Heart right ventricle (tissue), 16 donors: ENCODE data around the gene TMEM242. TPM values are rescaled to one million over a fixed set of nuclear protein-coding genes. Genes with fewer than 3 reads are reported as not detected.

ENCODE experiments used
- ATAC-seq, 8 donors: fragments of 200-7000 bp; cut with Tn5 transposase; one replicate each; pipeline ENCODE4 v1.9.1; 2020; ENCODE audit warnings: mild to moderate bottlenecking in 8 of 8, moderate library complexity in 8 of 8, moderate number of reproducible peaks in 1 of 8
- DNase-seq, 2 donors: peaks; one replicate each; pipeline ENCODE4 v3.0.0-alpha.2; 2020
- H3K27ac ChIP-seq, 10 donors: fragments of 200-600 bp; sonication (generic) in 2 of 10; one replicate each; pipeline versions ENCODE4 v1.5.0 to v1.8.0; 2020 to 2022; ENCODE audit warnings: mild to moderate bottlenecking in 3 of 10
- H3K27me3 ChIP-seq, 7 donors: fragments of 200-600 bp; one replicate each; pipeline ENCODE4 v1.8.0; 2021 to 2022; ENCODE audit warnings: mild to moderate bottlenecking in 2 of 7
- H3K36me3 ChIP-seq, 9 donors: fragments of 200-600 bp; sonication (generic) in 1 of 9; one replicate each; pipeline versions ENCODE4 v1.5.0 to v1.8.0; 2020 to 2022; ENCODE audit warnings: mild to moderate bottlenecking in 2 of 9
- H3K4me1 ChIP-seq, 9 donors: fragments of 200-600 bp; sonication (generic) in 1 of 9; one replicate each; pipeline versions ENCODE4 v1.5.0 to v1.8.0; 2020 to 2022; ENCODE audit warnings: mild to moderate bottlenecking in 4 of 9
- H3K4me3 ChIP-seq, 10 donors: fragments of 200-600 bp; sonication (generic) in 2 of 10; one replicate each; pipeline versions ENCODE4 v1.5.0 to v1.8.0; 2020 to 2022; ENCODE audit warnings: mild to moderate bottlenecking in 7 of 10, moderate library complexity in 2 of 10
- H3K9me3 ChIP-seq, 11 donors: fragments of 200-600 bp in 10 of 11; sonication (generic) in 2 of 11; one replicate each; pipeline versions ENCODE4 v1.5.0 to v1.8.0; 2013 to 2022; ENCODE audit warnings: mild to moderate bottlenecking in 2 of 11, control low read depth in 1 of 11, moderate library complexity in 1 of 11
- CTCF ChIP-seq, 9 donors: fragments of 200-600 bp; sonication (generic) in 2 of 9; IDR thresholded peaks; one replicate each; pipeline versions ENCODE4 v1.5.0 to v1.8.0; 2021 to 2022; ENCODE audit warnings: antibody characterized with exemption in 9 of 9, mild to moderate bottlenecking in 5 of 9, moderate library complexity in 1 of 9
- WGBS, 2 donors: extraction: QIAGEN DNeasy Blood & Tissue Kit; methylation state at CpG; one replicate each; pipeline ENCODE4 v1.1.7; 2013; ENCODE audit warnings: inconsistent platforms in 1 of 2; 5-methylcytosine and 5-hydroxymethylcytosine counted together
- intact Hi-C, 10 donors: fragments of 100-400 bp; cut with DNase I; formaldehyde crosslinking; loops; one replicate each; pipeline versions ENCODE4 v1.11.1 to v1.14.2; 2022
- polyA plus RNA-seq, 2 donors: library from polyadenylated mRNA; stranded (reverse); fragments of 200-250 nt; gene quantifications; one replicate each; pipeline ENCODE4 v1.2.3, GENCODE V29; 2013
- total RNA-seq, 10 donors: library from RNA; stranded (reverse); fragmentation: NEBNext Ultra II Directional in 3 of 10; extraction: Animal tissue kit (Norgen Biotek cat#: 25700) in 3 of 10; gene quantifications; one replicate each; pipeline versions ENCODE4 v1.2.1 to v1.2.4, GENCODE V29; 2021 to 2023
- donor health status: Arrhythmogenic right ventricular cardiomyopathy.
- donor health status: ischemic (EF 13 %, LVEDD 7.1; RV severe dilation, severe dysfunction).
- donor health status: healthy with polysubstance abuse.
- donor health status: DM: no; HTN: yes; CAD: no.
- donor health status: DM: no; HTN: no; CAD: no.
- donor health status: ischemic (EF 25% LVEDD 6.9; RV normal size, moderate dysfunction).
- donor health status: ischemic (EF 25% LVEDD 5.7; RV mildly dilated, moderate dysfunction).
- donor health status: healthy.
- donor health status: DM: yes; HTN: yes; CAD: no.
- donor health status: Ischemic cardiomyopathy.
- donor health status: ischemic (EF 35%, LVEDD 5.7; RV mildly dilated, moderate dysfunction).
- donor health status: nonischemic (EF 11% LVEDD 7.7; RV severe dilation, severe dysfunction).
- donor health status: DM: yes; HTN: yes; CAD: no.
- donor health status: PGD.
- donor health status: ischemic (EF 29% LVEDD 5.4; RV normal size, mild dysfunction).
- donor health status: nonischemic (EF 23%, LVEDD 6.1; RV moderate dilation, normal function).

Gene TMEM242
- total and polyA plus RNA-seq, 12 donors: 8.9 to 18.7 (median 16.2) TPM

- Histone ChIP-seq H3K4me3 (no peak overlapping the region), H3K27ac (peak overlapping the region in 9 of 10 donors; percentile 57 to 88 (median 75)), H3K27me3 (no peaks in the 10 kb centered on the region), H3K36me3 (no peaks in the 10 kb centered on the region), H3K9me3 (no peaks in the 10 kb centered on the region), H3K4me1 (peaks cover 8 to 55% (median 31%) of the 10 kb centered on the region in 9 donors)
- ATAC-seq (no peak), DNase-seq (no peak)
- TF ChIP-seq CTCF (IDR thresholded peaks at IDR 0.05): no peak
- intact Hi-C loops: loop anchor here in 1 of 10 donors (2.0 kb wide), 1 partner anchor 42 kb away; no protein-coding TSS in a partner anchor
- 94 to 95% methylated on average over 6 of the region's 6 CpGs for WGBS, 2 donors
Observed at GRCh38 chr6:157268396-157268795, 54.9 kb downstream of the TMEM242 start.

DNA sequence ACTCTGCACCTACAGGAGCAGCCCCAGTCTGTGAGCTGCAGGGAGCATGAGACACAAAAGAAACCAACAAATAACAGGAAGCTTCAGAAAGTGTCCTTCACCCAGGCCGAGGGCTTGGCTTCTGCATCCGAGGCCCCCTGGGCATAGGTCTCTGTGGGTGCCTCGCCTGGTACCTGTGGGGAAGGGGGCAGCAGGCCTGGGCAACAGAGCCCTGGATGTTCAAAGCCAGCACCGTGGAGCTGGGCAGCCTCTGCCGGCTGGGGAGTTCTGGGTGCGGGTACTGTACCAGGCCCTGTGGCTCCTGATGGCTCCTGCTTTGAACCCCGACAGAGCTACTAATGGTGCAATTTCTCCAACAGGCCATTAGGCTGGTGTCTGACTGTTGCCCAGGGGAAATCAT, 55.7 kb downstream of the TMEM242 start:
- DNase-seq: no peak
- H3K9me3 ChIP-seq: no peaks in the 10 kb centered on the region
- peak overlapping the region in 1 of 10 donors; percentile 88 for H3K27ac ChIP-seq
- H3K27me3 ChIP-seq: no peaks in the 10 kb centered on the region
- H3K36me3 ChIP-seq: no peaks in the 10 kb centered on the region
- intact Hi-C loops: loop anchor here in 1 of 10 donors (2.0 kb wide), 1 partner anchor 41 kb away; no protein-coding TSS in a partner anchor
- TF ChIP-seq CTCF (IDR thresholded peaks at IDR 0.05): no peak
- no peak overlapping the region for H3K4me3 ChIP-seq
- ATAC-seq: no peak
- H3K4me1 ChIP-seq: peaks cover 8 to 56% (median 37%) of the 10 kb centered on the region in 9 donors
- WGBS, 2 donors: 89 to 92% methylated on average over 7 of the region's 7 CpGs

DNA sequence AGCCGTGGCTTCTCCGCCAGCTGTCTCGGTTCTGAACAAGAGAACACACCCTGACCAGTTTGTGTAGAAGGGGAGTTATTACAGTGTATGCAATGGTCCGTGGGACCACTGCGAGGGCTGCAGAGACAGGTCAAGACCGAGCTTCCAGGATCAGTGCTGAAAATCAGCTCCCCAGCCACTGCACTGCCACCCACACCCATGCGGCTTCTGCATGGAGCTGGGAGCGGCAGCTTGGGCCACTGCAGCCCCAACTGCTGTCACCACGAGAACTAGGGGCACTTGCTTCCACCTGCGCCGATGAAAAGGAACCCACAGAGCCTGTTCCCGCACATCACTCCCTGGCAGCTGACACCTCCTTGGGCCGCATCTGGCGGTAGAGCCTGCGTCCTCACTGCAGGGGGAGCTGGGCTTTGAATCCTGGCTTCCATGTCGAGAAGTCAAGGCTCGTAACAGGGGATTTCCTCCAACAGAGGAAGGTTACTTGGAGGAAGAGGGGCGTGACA, 56.2 kb downstream of the TMEM242 start:
- intact Hi-C loops: no loop called here
- H3K4me1 ChIP-seq: peaks cover 8 to 53% (median 37%) of the 10 kb centered on the region in 9 donors
- no peak overlapping the region for H3K27ac ChIP-seq
- H3K4me3 ChIP-seq: no peak overlapping the region
- WGBS, 2 donors: 84 to 85% methylated on average over 18 of the region's 18 CpGs
- no peak for TF ChIP-seq CTCF (IDR thresholded peaks at IDR 0.05)
- H3K9me3 ChIP-seq: no peaks in the 10 kb centered on the region
- ATAC-seq (no peak), DNase-seq (no peak)
- no peaks in the 10 kb centered on the region for H3K27me3 ChIP-seq
- H3K36me3 ChIP-seq: no peaks in the 10 kb centered on the region

DNA sequence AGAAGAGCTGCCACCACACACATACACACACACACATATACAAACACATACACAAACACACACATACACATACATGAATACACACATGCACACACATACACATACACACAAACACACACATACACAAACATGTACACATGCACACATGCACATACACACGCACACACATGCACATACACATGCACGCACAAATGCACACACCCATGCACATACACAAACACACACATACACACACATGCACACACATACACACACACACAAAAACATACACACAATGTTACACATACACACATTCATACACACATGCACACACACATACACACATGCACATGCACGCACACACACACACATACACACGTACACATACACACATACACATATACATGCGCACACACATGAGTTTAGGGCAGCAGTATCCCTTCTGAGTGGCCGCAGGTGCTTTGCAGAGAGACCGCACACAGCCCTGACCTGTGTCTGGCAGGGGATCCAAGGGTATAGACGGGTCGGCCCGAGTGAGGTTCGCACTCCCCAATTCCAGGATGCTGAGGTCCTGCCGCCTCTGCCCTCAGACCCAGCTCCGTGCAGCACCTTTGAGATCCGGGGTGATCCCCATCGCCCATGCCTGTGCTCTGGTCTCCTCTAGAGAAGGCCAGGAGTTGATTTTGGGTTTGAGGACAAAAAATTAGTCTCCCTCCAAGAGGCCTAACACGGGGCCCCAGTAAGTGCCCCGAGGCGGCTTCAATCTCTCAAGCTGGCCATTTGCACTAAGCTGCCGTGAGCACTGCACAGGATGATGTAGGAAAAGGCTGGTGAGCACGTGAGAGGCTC, 56.8 kb downstream of the TMEM242 start:
- ATAC-seq (no peak), DNase-seq (no peak)
- Histone ChIP-seq H3K4me3 (no peak overlapping the region), H3K4me1 (peaks cover 8 to 48% (median 37%) of the 10 kb centered on the region in 9 donors), H3K27me3 (no peaks in the 10 kb centered on the region), H3K36me3 (no peaks in the 10 kb centered on the region), H3K9me3 (no peaks in the 10 kb centered on the region), H3K27ac (no peak overlapping the region)
- intact Hi-C loops: no loop called here
- WGBS, 2 donors: 94 to 95% methylated on average over 20 of the region's 20 CpGs
- TF ChIP-seq CTCF (IDR thresholded peaks at IDR 0.05): no peak
